Measurements from ENCODE around the gene FHIT. TPM values are rescaled to one million over a fixed set of nuclear protein-coding genes. Genes with fewer than 3 reads are reported as not detected.

Gene FHIT
- total and polyA plus RNA-seq, 7 donors: 2.4 to 10.2 (median 6.1) TPM

GRCh38 chr3:59709702-59710553, 1541.3 kb downstream of the FHIT start:
- intact Hi-C loops (cut with DNase I): no loop called here
- TF ChIP-seq POLR2AphosphoS5 (IDR thresholded peaks at IDR 0.05): no peak
- no peak for TF ChIP-seq CTCF (IDR thresholded peaks at IDR 0.05)
- no peak for TF ChIP-seq POLR2A (IDR thresholded peaks at IDR 0.05)
- no peak for TF ChIP-seq EP300 (IDR thresholded peaks at IDR 0.05)
- Histone ChIP-seq H3K27me3 (no peaks in the 10 kb centered on the region), H3K36me3 (no peaks in the 10 kb centered on the region), H3K9me3 (peaks cover 0 to 4% (median 0%) of the 10 kb centered on the region in 4 donors), H3K4me3 (no peak overlapping the region), H3K27ac (no peak overlapping the region), H3K4me1 (no peaks in the 10 kb centered on the region)
- peak; percentile 68 for DNase-seq
- 39 to 55% methylated on average over 5 of the region's 5 CpGs for WGBS, 2 donors

GRCh38 chr3:59708202-59708601, 1543.0 kb downstream of the FHIT start:
- no peak for DNase-seq
- H3K36me3 ChIP-seq: no peaks in the 10 kb centered on the region
- no peak for TF ChIP-seq POLR2AphosphoS5 (IDR thresholded peaks at IDR 0.05)
- TF ChIP-seq CTCF (IDR thresholded peaks at IDR 0.05): no peak
- no peak for TF ChIP-seq EP300 (IDR thresholded peaks at IDR 0.05)
- TF ChIP-seq POLR2A (IDR thresholded peaks at IDR 0.05): no peak
- peaks cover 0 to 3% (median 0%) of the 10 kb centered on the region in 4 donors for H3K9me3 ChIP-seq
- WGBS, 2 donors: 93% methylated on average over 3 of the region's 3 CpGs
- H3K27ac ChIP-seq: no peak overlapping the region
- H3K4me3 ChIP-seq: no peak overlapping the region
- intact Hi-C loops (cut with DNase I): no loop called here
- no peaks in the 10 kb centered on the region for H3K4me1 ChIP-seq
- no peaks in the 10 kb centered on the region for H3K27me3 ChIP-seq

GRCh38 chr3:59704292-59704691, 1547.0 kb downstream of the FHIT start:
- Histone ChIP-seq H3K4me1 (no peaks in the 10 kb centered on the region), H3K27ac (no peak overlapping the region), H3K36me3 (no peaks in the 10 kb centered on the region), H3K4me3 (no peak overlapping the region), H3K9me3 (no peaks in the 10 kb centered on the region), H3K27me3 (no peaks in the 10 kb centered on the region)
- no peak for TF ChIP-seq POLR2AphosphoS5 (IDR thresholded peaks at IDR 0.05)
- TF ChIP-seq CTCF (IDR thresholded peaks at IDR 0.05): no peak
- no peak for TF ChIP-seq EP300 (IDR thresholded peaks at IDR 0.05)
- no peak for TF ChIP-seq POLR2A (IDR thresholded peaks at IDR 0.05)
- intact Hi-C loops (cut with DNase I): no loop called here
- no peak for DNase-seq
- WGBS, 2 donors: 68 to 81% methylated on average over 4 of the region's 4 CpGs

GRCh38 chr3:59699648-59700320, 1551.5 kb downstream of the FHIT start:
- H3K4me1 ChIP-seq: no peaks in the 10 kb centered on the region
- H3K9me3 ChIP-seq: no peaks in the 10 kb centered on the region
- no peaks in the 10 kb centered on the region for H3K27me3 ChIP-seq
- no peaks in the 10 kb centered on the region for H3K36me3 ChIP-seq
- intact Hi-C loops (cut with DNase I): no loop called here
- H3K4me3 ChIP-seq: no peak overlapping the region
- no peak for DNase-seq
- 94 to 95% methylated on average over 6 of the region's 6 CpGs for WGBS, 2 donors
- no peak for TF ChIP-seq POLR2AphosphoS5 (IDR thresholded peaks at IDR 0.05)
- TF ChIP-seq CTCF (IDR thresholded peaks at IDR 0.05): no peak
- no peak for TF ChIP-seq EP300 (IDR thresholded peaks at IDR 0.05)
- TF ChIP-seq POLR2A (IDR thresholded peaks at IDR 0.05): no peak
- no peak overlapping the region for H3K27ac ChIP-seq

Small RNA genes within 50 kb of the gene (small RNA-seq; reads per million reads assigned to genes)
- gene MIR548BB (0 reads per million in 3 donors), gene RF00012 (0 reads per million in 3 donors)
